HepG2 (cell line): Measurements from ENCODE around the gene CERS3. TPM values are rescaled to one million over a fixed set of nuclear protein-coding genes. Genes with fewer than 3 reads are reported as not detected.

ENCODE experiments used
- CSRNP1 ChIP-seq: sonication (generic); formaldehyde crosslinking; IDR thresholded peaks from 2 replicates; pipeline ENCODE4 v1.8.1; 2023; ENCODE audit warnings: mild to moderate bottlenecking, missing genetic modification reagents
- ETV5 ChIP-seq: IDR thresholded peaks from 2 replicates; pipeline ENCODE4 v1.6.1; 2018; ENCODE audit warnings: missing biosample characterization, missing genetic modification reagents, inconsistent platforms, borderline replicate concordance
- GLMP ChIP-seq: sonication (generic); formaldehyde crosslinking; IDR thresholded peaks from 2 replicates; pipeline ENCODE4 v1.9.0; 2021; ENCODE audit warnings: missing genetic modification reagents, mild to moderate bottlenecking, borderline replicate concordance
- KAT8 ChIP-seq: IDR thresholded peaks from 2 replicates; pipeline ENCODE4 v1.6.1; 2016; ENCODE audit warnings: missing genetic modification reagents, missing compliant biosample characterization
- KDM5A ChIP-seq: fragments of 200-600 bp; sonication (generic); IDR thresholded peaks from 2 replicates; pipeline ENCODE4 v1.7.0; 2018; ENCODE audit warnings: antibody characterized with exemption, mild to moderate bottlenecking, low read length, borderline replicate concordance
- MEIS1 ChIP-seq: sonication (generic); formaldehyde crosslinking; IDR thresholded peaks from 2 replicates; pipeline ENCODE4 v1.9.0; 2021; ENCODE audit warnings: mild to moderate bottlenecking, missing genetic modification reagents, moderate library complexity, borderline replicate concordance
- NBN ChIP-seq: fragments of 450-650 bp; conservative IDR thresholded peaks from 2 replicates; pipeline ENCODE4 v1.6.1; 2017
- NONO ChIP-seq, 2 experiments: fragments of 450-650 bp in 1 of 2; sonication (generic) in 1 of 2; formaldehyde crosslinking in 1 of 2; IDR thresholded peaks in 1 of 2; conservative IDR thresholded peaks in 1 of 2; 2 replicates each; pipeline versions ENCODE4 v1.6.1 to v1.8.0; 2017 to 2022; ENCODE audit warnings: mild to moderate bottlenecking in 1 of 2, missing genetic modification reagents in 1 of 2, moderate library complexity in 1 of 2
- PLRG1 ChIP-seq: fragments of 450-650 bp; conservative IDR thresholded peaks from 2 replicates; pipeline ENCODE4 v1.6.1; 2016
- RARG ChIP-seq: sonication (generic); formaldehyde crosslinking; IDR thresholded peaks from 2 replicates; pipeline ENCODE4 v1.4.0; 2020; ENCODE audit warnings: low read depth, mild to moderate bottlenecking, missing genetic modification reagents
- USF2 ChIP-seq, 2 experiments: sonication (generic) in 1 of 2; formaldehyde crosslinking in 1 of 2; IDR thresholded peaks; 2 replicates each; pipeline versions ENCODE4 v1.5.1 to v1.6.1; 2011 to 2020; ENCODE audit warnings: borderline replicate concordance in 1 of 2, low read depth in 1 of 2, low read length in 1 of 2, mild to moderate bottlenecking in 1 of 2, missing genetic modification reagents in 1 of 2, moderate library complexity in 1 of 2
- ZNF274 ChIP-seq: sonication (generic); formaldehyde crosslinking; IDR thresholded peaks from 2 replicates; pipeline ENCODE4 v1.5.1; 2020; ENCODE audit warnings: mild to moderate bottlenecking, missing genetic modification reagents
- ZNF318 ChIP-seq: sonication (generic); formaldehyde crosslinking; IDR thresholded peaks from 2 replicates; pipeline ENCODE4 v1.4.0; 2020; ENCODE audit warnings: mild to moderate bottlenecking, missing genetic modification reagents
- ZNF563 ChIP-seq: sonication (generic); formaldehyde crosslinking; IDR thresholded peaks from 2 replicates; pipeline ENCODE4 v1.8.0; 2022; ENCODE audit warnings: mild to moderate bottlenecking, moderate library complexity, missing genetic modification reagents
- polyA plus RNA-seq, 8 experiments: library from polyadenylated mRNA; depleted of rRNA in 3 of 8; stranded (reverse) in 7 of 8; unstranded in 1 of 8; fragments of >200 nt; fragmentation: Illumina TruSeq in 4 of 8; extraction: Trizol in 4 of 8; gene quantifications; 2 replicates each; pipeline versions ENCODE4 v1.2.1 to v1.2.3, GENCODE V29; 2011 to 2016; ENCODE audit warnings: low read depth in 4 of 8, missing spikeins in 1 of 8, mixed read lengths in 1 of 8; ENCODE audit not compliant: insufficient read depth in 1 of 8
- total RNA-seq, 5 experiments: library from RNA; depleted of rRNA; stranded (reverse); fragments of >200 nt; fragmentation: Illumina TruSeq; extraction: Trizol; gene quantifications; 2 replicates each; pipeline ENCODE4 v1.2.3, GENCODE V29; 2016; ENCODE audit warnings: low read depth in 1 of 5

The CERS3 gene
- total and polyA plus RNA-seq, 2 of the 13 experiments (the other 11 are each of a cell fraction or from before 2014, with no cell fraction given) = not detected

GRCh38 chr15:100350434-100351226 lies 178.1 kb downstream of the CERS3 start (continued):
- TF ChIP-seq MEIS1 (CRISPR knock-in tag) (no peak), RARG (no peak), CSRNP1 (CRISPR knock-in tag) (no peak), NONO (IDR thresholded peaks at IDR 0.05) (no peak), NONO (CRISPR knock-in tag; conservative IDR thresholded peaks at IDR 0.05) (peak; percentile 57; the same call in 1 of the 2 replicates), GLMP (no peak), KDM5A (no peak), ZNF563 (CRISPR knock-in tag) (no peak), PLRG1 (no peak), ZNF274 (CRISPR knock-in tag) (no peak; the same call in 1 of the 2 replicates), ETV5 (CRISPR knock-in tag) (peak; percentile 25; the same call in 1 of the 2 replicates), USF2 (IDR thresholded peaks at IDR 0.05; ENCODE audit: low read depth, low read length) (no peak), USF2 (CRISPR knock-in tag; IDR thresholded peaks at IDR 0.05; ENCODE audit: borderline replicate concordance) (no peak), ZNF318 (CRISPR knock-in tag) (no peak), KAT8 (CRISPR knock-in tag) (peak; percentile 47), NBN (no peak)
